Fibroblast of lung (primary cell): Measurements from ENCODE around the gene D2HGDH.

Experiments
- EZH2 ChIP-seq: IDR thresholded peaks from 2 replicates; pipeline ENCODE4 v1.5.1; 2012; ENCODE audit warnings: low read length, control low read depth, mild to moderate bottlenecking; ENCODE audit errors: missing control alignments
- TF ChIP-seq, protein P1 (sequence below), 2 donors: IDR thresholded peaks in 1 of 2; conservative IDR thresholded peaks in 1 of 2; 1 replicate in 1 of 2; 2 replicates in 1 of 2; pipeline ENCODE4 v1.5.1; 2011 to 2012; ENCODE audit warnings: low read length in 2 of 2, control low read depth in 1 of 2, inconsistent platforms in 1 of 2, low read depth in 1 of 2, mild to moderate bottlenecking in 1 of 2

DNA sequence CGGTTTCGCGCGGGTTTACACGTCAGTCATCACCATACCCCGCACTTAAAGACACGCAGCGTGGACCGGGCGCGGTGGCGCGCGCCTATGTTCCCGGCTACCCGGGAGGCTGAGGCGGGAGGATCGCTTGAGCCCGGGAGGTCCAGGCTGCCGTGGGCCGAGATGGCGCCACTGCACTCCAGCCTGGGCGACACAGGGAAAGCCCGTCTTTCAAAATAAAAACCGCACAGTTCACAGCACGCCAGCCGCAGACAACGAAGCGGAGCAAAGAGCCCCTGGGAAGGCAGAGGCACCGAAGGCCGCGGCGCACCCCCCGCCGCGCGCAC, 48.1 kb upstream of the D2HGDH start:
- TF ChIP-seq, protein P1, sequence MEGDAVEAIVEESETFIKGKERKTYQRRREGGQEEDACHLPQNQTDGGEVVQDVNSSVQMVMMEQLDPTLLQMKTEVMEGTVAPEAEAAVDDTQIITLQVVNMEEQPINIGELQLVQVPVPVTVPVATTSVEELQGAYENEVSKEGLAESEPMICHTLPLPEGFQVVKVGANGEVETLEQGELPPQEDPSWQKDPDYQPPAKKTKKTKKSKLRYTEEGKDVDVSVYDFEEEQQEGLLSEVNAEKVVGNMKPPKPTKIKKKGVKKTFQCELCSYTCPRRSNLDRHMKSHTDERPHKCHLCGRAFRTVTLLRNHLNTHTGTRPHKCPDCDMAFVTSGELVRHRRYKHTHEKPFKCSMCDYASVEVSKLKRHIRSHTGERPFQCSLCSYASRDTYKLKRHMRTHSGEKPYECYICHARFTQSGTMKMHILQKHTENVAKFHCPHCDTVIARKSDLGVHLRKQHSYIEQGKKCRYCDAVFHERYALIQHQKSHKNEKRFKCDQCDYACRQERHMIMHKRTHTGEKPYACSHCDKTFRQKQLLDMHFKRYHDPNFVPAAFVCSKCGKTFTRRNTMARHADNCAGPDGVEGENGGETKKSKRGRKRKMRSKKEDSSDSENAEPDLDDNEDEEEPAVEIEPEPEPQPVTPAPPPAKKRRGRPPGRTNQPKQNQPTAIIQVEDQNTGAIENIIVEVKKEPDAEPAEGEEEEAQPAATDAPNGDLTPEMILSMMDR (conservative IDR thresholded peaks at IDR 0.05 in 1 of 2, IDR thresholded peaks at IDR 0.05 in 1 of 2; ENCODE audit: low read depth in 1 of 2, low read length in 2 of 2), result no peak
- no peak for TF ChIP-seq EZH2
